Measurements from ENCODE around the gene ITPR3.

DNA sequence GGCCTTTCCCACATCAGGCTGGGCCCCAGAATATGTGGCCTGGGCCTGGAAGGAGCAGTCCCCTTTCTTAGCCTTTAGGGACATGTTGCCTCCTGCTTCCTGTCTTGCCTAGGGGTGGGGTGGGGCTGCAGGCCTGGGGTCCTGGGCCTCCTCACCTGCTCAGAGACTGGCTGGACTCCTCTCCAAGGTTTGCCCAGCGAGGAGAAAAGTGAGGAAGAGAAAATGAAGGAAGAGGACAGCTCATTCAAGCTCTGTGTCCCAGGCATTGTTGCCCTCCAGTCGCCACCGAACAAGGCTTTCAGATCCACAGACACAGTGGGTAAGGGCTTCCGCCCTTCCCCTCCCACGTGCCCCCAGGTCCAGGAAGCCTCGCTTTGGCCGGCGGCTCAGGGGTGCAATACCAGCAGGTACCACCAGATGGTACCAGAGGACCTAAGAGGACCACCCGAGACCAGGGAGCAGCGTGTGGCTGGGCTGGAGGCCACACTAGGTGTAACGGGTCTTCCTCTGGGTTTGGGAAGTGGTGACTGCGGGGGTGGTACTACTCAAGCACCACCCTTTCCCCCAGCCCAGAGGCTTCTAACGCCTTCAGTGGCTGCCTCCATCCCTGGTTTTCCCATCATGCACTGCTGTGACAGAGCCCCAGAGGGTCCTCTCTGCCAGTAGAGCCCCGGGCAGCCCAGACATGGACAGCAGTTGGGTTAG is 35.6 kb upstream of the ITPR3 start:
- TF ChIP-seq, protein P1, sequence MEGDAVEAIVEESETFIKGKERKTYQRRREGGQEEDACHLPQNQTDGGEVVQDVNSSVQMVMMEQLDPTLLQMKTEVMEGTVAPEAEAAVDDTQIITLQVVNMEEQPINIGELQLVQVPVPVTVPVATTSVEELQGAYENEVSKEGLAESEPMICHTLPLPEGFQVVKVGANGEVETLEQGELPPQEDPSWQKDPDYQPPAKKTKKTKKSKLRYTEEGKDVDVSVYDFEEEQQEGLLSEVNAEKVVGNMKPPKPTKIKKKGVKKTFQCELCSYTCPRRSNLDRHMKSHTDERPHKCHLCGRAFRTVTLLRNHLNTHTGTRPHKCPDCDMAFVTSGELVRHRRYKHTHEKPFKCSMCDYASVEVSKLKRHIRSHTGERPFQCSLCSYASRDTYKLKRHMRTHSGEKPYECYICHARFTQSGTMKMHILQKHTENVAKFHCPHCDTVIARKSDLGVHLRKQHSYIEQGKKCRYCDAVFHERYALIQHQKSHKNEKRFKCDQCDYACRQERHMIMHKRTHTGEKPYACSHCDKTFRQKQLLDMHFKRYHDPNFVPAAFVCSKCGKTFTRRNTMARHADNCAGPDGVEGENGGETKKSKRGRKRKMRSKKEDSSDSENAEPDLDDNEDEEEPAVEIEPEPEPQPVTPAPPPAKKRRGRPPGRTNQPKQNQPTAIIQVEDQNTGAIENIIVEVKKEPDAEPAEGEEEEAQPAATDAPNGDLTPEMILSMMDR (IDR thresholded peaks at IDR 0.05) = peak; percentile 92 to 98
- TF ChIP-seq POLR2A (IDR thresholded peaks at IDR 0.05) (no peak), EP300 (IDR thresholded peaks at IDR 0.05) (no peak), POLR2AphosphoS5 (IDR thresholded peaks at IDR 0.05) (no peak)

All from suprapubic skin (tissue), 4 donors.